ENCODE results near the gene PAX7.

The PAX7 gene

GRCh38 chr1:18642278-18643095 lies 11.8 kb downstream of the PAX7 start:
- DNase-seq = no peak

- no peak for DNase-seq
These were observed 12.7 kb downstream of the PAX7 start for GRCh38 chr1:18643154-18644012.

GRCh38 chr1:18644013-18644399 lies 13.4 kb downstream of the PAX7 start:
- no peak for DNase-seq

- no peak for DNase-seq
These were observed 13.8 kb downstream of the PAX7 start for GRCh38 chr1:18644446-18644845.

- no peak for DNase-seq
These were observed 14.5 kb downstream of the PAX7 start for GRCh38 chr1:18644973-18645746.

- no peak for DNase-seq
These were observed 15.1 kb downstream of the PAX7 start for GRCh38 chr1:18645747-18646090.

GRCh38 chr1:18646091-18646785 lies 15.6 kb downstream of the PAX7 start:
- DNase-seq = no peak

- DNase-seq = no peak
These were observed 16.3 kb downstream of the PAX7 start for GRCh38 chr1:18646786-18647410.

GRCh38 chr1:18647681-18648214 lies 17.1 kb downstream of the PAX7 start:
- no peak for DNase-seq

- DNase-seq = no peak
These were observed 19.2 kb downstream of the PAX7 start for GRCh38 chr1:18649693-18650370.

GRCh38 chr1:18651713-18652112 lies 21.1 kb downstream of the PAX7 start:
- DNase-seq = no peak

- DNase-seq = no peak
These were observed 22.1 kb downstream of the PAX7 start for GRCh38 chr1:18652791-18653190.

GRCh38 chr1:18653367-18653766 lies 22.7 kb downstream of the PAX7 start:
- DNase-seq = no peak

- no peak for DNase-seq
These were observed 23.3 kb downstream of the PAX7 start for GRCh38 chr1:18653916-18654315.

GRCh38 chr1:18654599-18654998 lies 24.0 kb downstream of the PAX7 start:
- no peak for DNase-seq

GRCh38 chr1:18657506-18658201 lies 27.0 kb downstream of the PAX7 start:
- no peak for DNase-seq

- no peak for DNase-seq
These were observed 28.2 kb downstream of the PAX7 start for GRCh38 chr1:18658831-18659230.

- no peak for DNase-seq
These were observed 31.0 kb downstream of the PAX7 start for GRCh38 chr1:18661404-18662285.

- no peak for DNase-seq
These were observed 31.6 kb downstream of the PAX7 start for GRCh38 chr1:18662286-18662639.

Measured in NCI-H748 treated with DMSO at 0.1 percent for 48 hours (cell line).